Measurements from ENCODE around the gene SETD1B. TPM values are rescaled to one million over a fixed set of nuclear protein-coding genes. Genes with fewer than 3 reads are reported as not detected.
A peak's percentile ranks its signal among the peaks of the same experiment; 100 is the strongest.

Gene SETD1B
- total RNA-seq, 2 donors from 2014 or later, result 19.2 to 27.5 TPM

- intact Hi-C loops (cut with DNase I), result no loop called here
- peak; percentile 66 for TF ChIP-seq POLR2A (IDR thresholded peaks at IDR 0.05)
- TF ChIP-seq CTCF (IDR thresholded peaks at IDR 0.05), result peak in 3 of 4 experiments; percentile 11 to 71 (median 67)
- peak; percentile 89 for TF ChIP-seq POLR2AphosphoS5 (IDR thresholded peaks at IDR 0.05)
- peak overlapping the region; percentile 98 to 100 for H3K27ac ChIP-seq
- H3K4me1 ChIP-seq (replicated peaks), result peaks cover 43% of the 10 kb centered on the region
- no peaks in the 10 kb centered on the region for H3K27me3 ChIP-seq (replicated peaks; ENCODE audit: insufficient read depth)
- 17% methylated on average over 35 of the region's 39 CpGs for WGBS
- no peaks in the 10 kb centered on the region for H3K36me3 ChIP-seq
- H3K4me3 ChIP-seq, result peak overlapping the region; percentile 7 to 84
- peak; percentile 94 for DNase-seq (ENCODE audit: low spot score)
- H3K9me3 ChIP-seq, result no peaks in the 10 kb centered on the region
Observed at GRCh38 chr12:121796855-121797751, 6.7 kb upstream of the SETD1B start.

- intact Hi-C loops (cut with DNase I), result loop anchor here (2.0 kb wide), 1 partner anchor 91 kb away; the partner anchor contains the start of gene PSMD9
Observed at GRCh38 chr12:121797937-121798786, 5.6 kb upstream of the SETD1B start.

GRCh38 chr12:121798787-121799155 is 5.0 kb upstream of the SETD1B start:
- no peak for DNase-seq (ENCODE audit: low spot score)
- no peak for TF ChIP-seq POLR2A (IDR thresholded peaks at IDR 0.05)
- no peak for TF ChIP-seq POLR2AphosphoS5 (IDR thresholded peaks at IDR 0.05)
- no peak for TF ChIP-seq CTCF (IDR thresholded peaks at IDR 0.05)
- H3K27ac ChIP-seq, result peak overlapping the region; percentile 98 to 100
- peak overlapping the region; percentile 59 to 84 for H3K4me3 ChIP-seq
- intact Hi-C loops (cut with DNase I), result loop anchor here (2.0 kb wide), 1 partner anchor 90 kb away; the partner anchor contains the start of gene PSMD9
- peaks cover 43% of the 10 kb centered on the region for H3K4me1 ChIP-seq (replicated peaks)
- H3K9me3 ChIP-seq, result no peaks in the 10 kb centered on the region
- WGBS, result 35% methylated on average over 10 of the region's 10 CpGs
- H3K36me3 ChIP-seq, result no peaks in the 10 kb centered on the region
- no peaks in the 10 kb centered on the region for H3K27me3 ChIP-seq (replicated peaks; ENCODE audit: insufficient read depth)

More at GRCh38 chr12:121797937-121798786, 5.6 kb upstream of the SETD1B start:
- 15% methylated on average over 18 of the region's 19 CpGs for WGBS
- TF ChIP-seq POLR2A (IDR thresholded peaks at IDR 0.05) (no peak), POLR2AphosphoS5 (IDR thresholded peaks at IDR 0.05) (no peak), CTCF (IDR thresholded peaks at IDR 0.05) (no peak)
- Histone ChIP-seq H3K27me3 (replicated peaks; ENCODE audit: insufficient read depth) (no peaks in the 10 kb centered on the region), H3K4me1 (replicated peaks) (peaks cover 43% of the 10 kb centered on the region), H3K9me3 (no peaks in the 10 kb centered on the region), H3K27ac (peak overlapping the region; percentile 98 to 100), H3K4me3 (peak overlapping the region in 1 of 2 donors; percentile 84), H3K36me3 (no peaks in the 10 kb centered on the region)
- DNase-seq (ENCODE audit: low spot score), result no peak

GRCh38 chr12:121799156-121799841 is 4.5 kb upstream of the SETD1B start:
- peak overlapping the region; percentile 59 to 84 for H3K4me3 ChIP-seq
- H3K9me3 ChIP-seq, result no peaks in the 10 kb centered on the region
- DNase-seq (ENCODE audit: low spot score), result peak; percentile 84
- no peaks in the 10 kb centered on the region for H3K27me3 ChIP-seq (replicated peaks; ENCODE audit: insufficient read depth)
- intact Hi-C loops (cut with DNase I), result loop anchor here (2.0 kb wide), 1 partner anchor 90 kb away; the partner anchor contains the start of gene PSMD9
- TF ChIP-seq POLR2AphosphoS5 (IDR thresholded peaks at IDR 0.05) (peak; percentile 3), CTCF (IDR thresholded peaks at IDR 0.05) (peak in 2 of 4 experiments; percentile 15 to 36), POLR2A (IDR thresholded peaks at IDR 0.05) (no peak)
- H3K27ac ChIP-seq, result peak overlapping the region; percentile 98 to 100
- WGBS, result 10% methylated on average over 26 of the region's 30 CpGs
- H3K36me3 ChIP-seq, result no peaks in the 10 kb centered on the region
- H3K4me1 ChIP-seq (replicated peaks), result peaks cover 42% of the 10 kb centered on the region

Data from prostate gland (tissue), 2 donors.